ENCODE data around the gene TMEM205.

Gene TMEM205

DNA sequence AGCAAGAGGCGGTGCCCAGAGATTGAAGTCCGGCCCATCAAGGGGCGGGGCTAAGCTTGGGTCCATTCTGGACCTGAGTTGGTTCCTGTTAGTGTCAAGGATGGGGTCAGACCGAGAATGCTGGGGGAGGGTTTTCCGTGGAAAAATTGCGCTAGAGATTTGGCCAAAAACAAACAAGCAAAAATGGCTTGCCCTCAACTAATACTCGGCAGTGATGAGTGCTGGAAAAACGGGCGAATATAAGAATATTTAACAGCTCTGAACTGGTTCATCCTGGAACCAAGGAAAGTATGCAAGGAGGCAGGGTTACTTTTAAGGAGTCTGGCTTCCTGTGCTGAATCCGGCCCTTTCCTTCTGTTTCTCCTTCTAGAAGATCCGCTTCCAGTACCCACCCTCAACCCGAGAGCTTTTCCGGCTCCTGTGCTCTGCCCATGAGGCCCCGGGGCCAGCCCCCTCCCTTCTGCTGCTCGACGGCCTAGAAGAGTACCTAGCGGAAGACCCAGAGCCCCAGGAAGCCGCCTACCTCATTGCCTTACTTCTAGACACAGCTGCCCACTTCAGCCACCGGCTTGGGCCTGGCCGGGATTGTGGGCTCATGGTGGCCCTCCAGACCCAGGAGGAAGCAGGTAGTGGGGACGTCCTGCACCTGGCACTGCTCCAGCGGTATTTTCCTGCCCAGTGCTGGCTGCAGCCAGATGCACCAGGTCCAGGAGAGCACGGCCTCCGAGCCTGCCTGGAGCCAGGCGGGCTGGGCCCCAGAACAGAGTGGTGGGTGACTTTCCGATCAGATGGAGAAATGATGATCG, 29.3 kb upstream of the TMEM205 start:
- no peaks in the 10 kb centered on the region for H3K9me3 ChIP-seq (ENCODE audit: insufficient read depth, low read length, severe bottlenecking)
- TF ChIP-seq, protein P1, sequence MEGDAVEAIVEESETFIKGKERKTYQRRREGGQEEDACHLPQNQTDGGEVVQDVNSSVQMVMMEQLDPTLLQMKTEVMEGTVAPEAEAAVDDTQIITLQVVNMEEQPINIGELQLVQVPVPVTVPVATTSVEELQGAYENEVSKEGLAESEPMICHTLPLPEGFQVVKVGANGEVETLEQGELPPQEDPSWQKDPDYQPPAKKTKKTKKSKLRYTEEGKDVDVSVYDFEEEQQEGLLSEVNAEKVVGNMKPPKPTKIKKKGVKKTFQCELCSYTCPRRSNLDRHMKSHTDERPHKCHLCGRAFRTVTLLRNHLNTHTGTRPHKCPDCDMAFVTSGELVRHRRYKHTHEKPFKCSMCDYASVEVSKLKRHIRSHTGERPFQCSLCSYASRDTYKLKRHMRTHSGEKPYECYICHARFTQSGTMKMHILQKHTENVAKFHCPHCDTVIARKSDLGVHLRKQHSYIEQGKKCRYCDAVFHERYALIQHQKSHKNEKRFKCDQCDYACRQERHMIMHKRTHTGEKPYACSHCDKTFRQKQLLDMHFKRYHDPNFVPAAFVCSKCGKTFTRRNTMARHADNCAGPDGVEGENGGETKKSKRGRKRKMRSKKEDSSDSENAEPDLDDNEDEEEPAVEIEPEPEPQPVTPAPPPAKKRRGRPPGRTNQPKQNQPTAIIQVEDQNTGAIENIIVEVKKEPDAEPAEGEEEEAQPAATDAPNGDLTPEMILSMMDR (IDR thresholded peaks at IDR 0.05; ENCODE audit: borderline replicate concordance, extremely low read depth, low read length, poor library complexity, severe bottlenecking) = no peak
- TF ChIP-seq EZH2 (IDR thresholded peaks at IDR 0.05; ENCODE audit: borderline replicate concordance, low read depth, low read length, severe bottlenecking) = no peak
- peak overlapping the region; percentile 78 for H3K9ac ChIP-seq (ENCODE audit: low read depth, low read length)
- ATAC-seq (ENCODE audit: insufficient read depth, low read depth) = peak; percentile 62
- H3K27ac ChIP-seq (ENCODE audit: low read length) = peak overlapping the region; percentile 94
- H3K27me3 ChIP-seq (ENCODE audit: insufficient read depth, low read length, poor library complexity) = no peaks in the 10 kb centered on the region
- H3K4me2 ChIP-seq (ENCODE audit: insufficient read depth, low read length) = peak overlapping the region; percentile 97
- peaks cover 19% of the 10 kb centered on the region for H3K36me3 ChIP-seq (ENCODE audit: insufficient read depth, low read length)
- peak; percentile 91 for DNase-seq
- peaks cover 55% of the 10 kb centered on the region for H3K4me1 ChIP-seq (ENCODE audit: insufficient read depth, low read length)
- H3K79me2 ChIP-seq (ENCODE audit: insufficient read depth, low read length) = peaks cover 26% of the 10 kb centered on the region
- H2AFZ ChIP-seq (ENCODE audit: low read depth, low read length) = peak overlapping the region; percentile 64
- peak overlapping the region; percentile 25 to 73 for H3K4me3 ChIP-seq (ENCODE audit: low read depth in 1 of 2, low read length in 2 of 2)
- no peaks in the 10 kb centered on the region for H4K20me1 ChIP-seq (ENCODE audit: insufficient read depth, low read length)

DNA sequence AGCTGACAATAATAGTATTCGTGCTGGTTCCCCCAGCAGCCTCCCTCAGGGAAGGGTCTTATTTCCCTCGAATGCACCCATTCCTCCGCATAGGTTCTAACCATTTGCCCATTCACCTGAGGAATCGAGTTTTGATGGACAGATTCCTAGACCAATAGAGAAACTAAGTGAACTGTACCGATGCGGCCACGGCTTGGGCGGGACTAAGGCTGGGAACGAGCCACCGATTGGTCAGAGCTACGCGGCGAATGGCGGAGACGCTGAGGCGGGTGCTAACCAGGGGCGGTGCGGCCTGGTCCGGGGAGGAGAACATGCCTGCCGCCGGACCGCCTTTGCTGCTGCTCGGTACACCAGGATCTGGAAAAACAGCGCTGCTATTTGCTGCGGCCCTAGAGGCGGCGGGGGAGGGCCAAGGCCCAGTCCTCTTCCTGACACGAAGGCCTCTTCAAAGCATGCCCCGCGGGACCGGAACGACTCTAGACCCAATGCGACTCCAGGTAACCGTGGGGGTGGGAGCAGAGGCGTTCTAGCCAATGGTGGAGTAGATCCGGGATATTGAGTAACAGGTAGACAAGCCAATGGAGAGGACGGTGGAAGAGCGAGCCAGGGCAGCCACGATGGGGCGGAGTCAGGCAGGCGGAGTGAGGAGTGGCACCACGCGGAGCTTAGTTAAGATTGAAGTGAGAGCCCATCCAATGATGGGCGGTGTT, 28.5 kb upstream of the TMEM205 start, which contains the start of gene SWSAP1:
Gene SWSAP1 (plus strand): TSS at position 234 of the 710 bp plus-strand sequence. CDS start 15 bp downstream, at position 249.
- no peaks in the 10 kb centered on the region for H3K27me3 ChIP-seq (ENCODE audit: insufficient read depth, low read length, poor library complexity)
- H3K79me2 ChIP-seq (ENCODE audit: insufficient read depth, low read length) = peaks cover 20% of the 10 kb centered on the region
- no peaks in the 10 kb centered on the region for H4K20me1 ChIP-seq (ENCODE audit: insufficient read depth, low read length)
- no peaks in the 10 kb centered on the region for H3K9me3 ChIP-seq (ENCODE audit: insufficient read depth, low read length, severe bottlenecking)
- TF ChIP-seq, protein P1 (IDR thresholded peaks at IDR 0.05; ENCODE audit: borderline replicate concordance, extremely low read depth, low read length, poor library complexity, severe bottlenecking) = no peak
- no peak for TF ChIP-seq EZH2 (IDR thresholded peaks at IDR 0.05; ENCODE audit: borderline replicate concordance, low read depth, low read length, severe bottlenecking)
- peaks cover 48% of the 10 kb centered on the region for H3K4me1 ChIP-seq (ENCODE audit: insufficient read depth, low read length)
- peak within 1 kb of the TSS; percentile 78 for H3K9ac ChIP-seq (ENCODE audit: low read depth, low read length)
- H3K36me3 ChIP-seq (ENCODE audit: insufficient read depth, low read length) = peaks cover 19% of the 10 kb centered on the region
- peak within 1 kb of the TSS; percentile 97 for H3K4me2 ChIP-seq (ENCODE audit: insufficient read depth, low read length)
- H3K27ac ChIP-seq (ENCODE audit: low read length) = peak within 1 kb of the TSS; percentile 94
- peak; percentile 90 for ATAC-seq (ENCODE audit: insufficient read depth, low read depth)
- H3K4me3 ChIP-seq (ENCODE audit: low read depth in 1 of 2, low read length in 2 of 2) = peak within 1 kb of the TSS; percentile 30 to 73
- H2AFZ ChIP-seq (ENCODE audit: low read depth, low read length) = peak within 1 kb of the TSS; percentile 80
- DNase-seq = peak; percentile 99

DNA sequence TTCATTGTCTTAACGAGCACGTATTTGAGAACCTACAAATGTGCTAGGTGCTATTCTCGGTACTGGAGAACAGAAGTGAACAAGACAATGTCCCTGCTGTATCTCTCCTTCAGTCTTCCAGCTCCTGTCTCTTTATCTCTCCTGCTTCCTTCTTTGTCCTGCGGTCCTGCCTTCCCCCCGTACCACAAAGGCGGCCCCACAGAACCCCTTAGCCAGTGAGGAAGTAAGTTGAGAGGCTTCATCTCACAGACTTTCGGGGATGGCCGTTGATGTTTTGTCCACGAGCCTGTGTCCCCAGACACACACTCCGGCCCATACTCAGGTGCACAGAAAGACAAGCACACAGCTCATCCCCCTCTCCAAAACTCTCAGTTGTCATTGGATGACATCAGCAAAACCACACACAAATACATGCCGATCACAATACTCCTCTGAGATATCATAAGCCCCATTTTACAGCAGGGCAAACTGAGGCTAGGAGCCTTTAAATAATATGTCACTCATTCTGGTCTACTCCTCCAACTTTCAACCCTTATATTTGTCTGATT, 27.9 kb upstream of the TMEM205 start:
- no peak for TF ChIP-seq EZH2 (IDR thresholded peaks at IDR 0.05; ENCODE audit: borderline replicate concordance, low read depth, low read length, severe bottlenecking)
- TF ChIP-seq, protein P1 (IDR thresholded peaks at IDR 0.05; ENCODE audit: borderline replicate concordance, extremely low read depth, low read length, poor library complexity, severe bottlenecking) = no peak
- Histone ChIP-seq H3K9me3 (ENCODE audit: insufficient read depth, low read length, severe bottlenecking) (no peaks in the 10 kb centered on the region), H3K27ac (ENCODE audit: low read length) (peak overlapping the region; percentile 91), H4K20me1 (ENCODE audit: insufficient read depth, low read length) (no peaks in the 10 kb centered on the region), H3K27me3 (ENCODE audit: insufficient read depth, low read length, poor library complexity) (no peaks in the 10 kb centered on the region), H3K4me1 (ENCODE audit: insufficient read depth, low read length) (peaks cover 42% of the 10 kb centered on the region), H3K36me3 (ENCODE audit: insufficient read depth, low read length) (peaks cover 19% of the 10 kb centered on the region), H3K4me2 (ENCODE audit: insufficient read depth, low read length) (peak overlapping the region; percentile 97), H3K9ac (ENCODE audit: low read depth, low read length) (peak overlapping the region; percentile 78), H3K79me2 (ENCODE audit: insufficient read depth, low read length) (peaks cover 20% of the 10 kb centered on the region), H2AFZ (ENCODE audit: low read depth, low read length) (peak overlapping the region; percentile 80), H3K4me3 (ENCODE audit: low read depth in 1 of 2, low read length in 2 of 2) (peak overlapping the region; percentile 30 to 73; a peak in 3 of 4 replicates)
- DNase-seq (no peak), ATAC-seq (ENCODE audit: insufficient read depth, low read depth) (no peak)
